Hepatocyte (in vitro differentiated cells): ENCODE data around the gene UQCR10. TPM values are rescaled to one million over a fixed set of nuclear protein-coding genes. Genes with fewer than 3 reads are reported as not detected.
A peak's percentile ranks its signal among the peaks of the same experiment; 100 is the strongest.

Experiments
- DNase-seq: peaks from one replicate; pipeline ENCODE4 v3.0.0-alpha.2; 2016; ENCODE audit warnings: low spot score
- H2AFZ ChIP-seq: fragments of 200-600 bp; sonication (generic); 2 replicates; pipeline ENCODE4 v1.6.0; 2016; ENCODE audit warnings: antibody characterized with exemption, mild to moderate bottlenecking
- H3K27ac ChIP-seq: fragments of 200-600 bp; sonication (generic); 2 replicates; pipeline ENCODE4 v1.5.1; 2016; ENCODE audit warnings: mild to moderate bottlenecking
- H3K27me3 ChIP-seq: fragments of 200-600 bp; sonication (generic); 2 replicates; pipeline ENCODE4 v1.6.1; 2016
- H3K36me3 ChIP-seq: fragments of 200-600 bp; sonication (generic); replicated peaks from 2 replicates; pipeline ENCODE4 v1.5.1; 2016; ENCODE audit warnings: low read depth; ENCODE audit not compliant: insufficient read depth
- H3K4me1 ChIP-seq: fragments of 200-600 bp; sonication (generic); 2 replicates; pipeline ENCODE4 v1.5.1; 2016; ENCODE audit warnings: mild to moderate bottlenecking, moderate library complexity; ENCODE audit not compliant: insufficient read depth
- H3K4me2 ChIP-seq: fragments of 200-600 bp; sonication (generic); 2 replicates; pipeline ENCODE4 v1.6.0; 2016
- H3K4me3 ChIP-seq: fragments of 200-600 bp; sonication (generic); 2 replicates; pipeline ENCODE4 v1.5.1; 2016; ENCODE audit warnings: mild to moderate bottlenecking
- H3K79me2 ChIP-seq: fragments of 200-600 bp; sonication (generic); 2 replicates; pipeline ENCODE4 v1.6.0; 2017; ENCODE audit warnings: mild to moderate bottlenecking
- H3K9me2 ChIP-seq: fragments of 200-600 bp; sonication (generic); replicated peaks from 2 replicates; pipeline ENCODE4 v1.6.0; 2017; ENCODE audit warnings: mild to moderate bottlenecking; ENCODE audit not compliant: insufficient read depth
- H3K9me3 ChIP-seq: fragments of 200-600 bp; sonication (generic); 2 replicates; pipeline ENCODE4 v1.5.1; 2016; ENCODE audit warnings: low read depth, mild to moderate bottlenecking
- H4K20me1 ChIP-seq: fragments of 200-600 bp; sonication (generic); 2 replicates; pipeline ENCODE4 v1.6.0; 2016; ENCODE audit warnings: mild to moderate bottlenecking; ENCODE audit not compliant: insufficient read depth, poor library complexity, severe bottlenecking
- EZH2 ChIP-seq: fragments of 200-600 bp; sonication (generic); IDR thresholded peaks from 2 replicates; pipeline ENCODE4 v1.6.1; 2016; ENCODE audit warnings: antibody characterized with exemption, mild to moderate bottlenecking, borderline replicate concordance
- EZH2phosphoT487 ChIP-seq: fragments of 200-600 bp; sonication (generic); IDR thresholded peaks from one replicate; pipeline ENCODE4 v1.6.1; 2018; ENCODE audit warnings: antibody characterized with exemption, mild to moderate bottlenecking, low read depth, moderate library complexity; ENCODE audit not compliant: unreplicated experiment, severe bottlenecking
- WGBS: methylation state at CpG from one replicate; pipeline ENCODE4 v1.1.6; 2016; ENCODE audit warnings: low lambda C conversion rate; ENCODE audit errors: missing lambda C conversion rate; 5-methylcytosine and 5-hydroxymethylcytosine counted together
- polyA plus RNA-seq: library from polyadenylated mRNA; unstranded; fragments of >200 nt; fragmentation: Nextera tagmentation; extraction: Ambion mirVana; gene quantifications from 2 replicates; pipeline ENCODE4 v1.2.1, GENCODE V29; 2016
- total RNA-seq: library from RNA; depleted of rRNA; stranded (reverse); fragments of >200 nt; gene quantifications from 2 replicates; pipeline ENCODE4 v1.2.3, GENCODE V29; 2014
- TF ChIP-seq, protein P1 (sequence below): fragments of 200-600 bp; sonication (generic); IDR thresholded peaks from 2 replicates; pipeline ENCODE4 v1.5.1; 2016; ENCODE audit warnings: antibody characterized with exemption, mild to moderate bottlenecking; ENCODE audit not compliant: poor library complexity

The UQCR10 gene
- total and polyA plus RNA-seq, 2 experiments from 2014 or later = 122 to 414 TPM

DNA sequence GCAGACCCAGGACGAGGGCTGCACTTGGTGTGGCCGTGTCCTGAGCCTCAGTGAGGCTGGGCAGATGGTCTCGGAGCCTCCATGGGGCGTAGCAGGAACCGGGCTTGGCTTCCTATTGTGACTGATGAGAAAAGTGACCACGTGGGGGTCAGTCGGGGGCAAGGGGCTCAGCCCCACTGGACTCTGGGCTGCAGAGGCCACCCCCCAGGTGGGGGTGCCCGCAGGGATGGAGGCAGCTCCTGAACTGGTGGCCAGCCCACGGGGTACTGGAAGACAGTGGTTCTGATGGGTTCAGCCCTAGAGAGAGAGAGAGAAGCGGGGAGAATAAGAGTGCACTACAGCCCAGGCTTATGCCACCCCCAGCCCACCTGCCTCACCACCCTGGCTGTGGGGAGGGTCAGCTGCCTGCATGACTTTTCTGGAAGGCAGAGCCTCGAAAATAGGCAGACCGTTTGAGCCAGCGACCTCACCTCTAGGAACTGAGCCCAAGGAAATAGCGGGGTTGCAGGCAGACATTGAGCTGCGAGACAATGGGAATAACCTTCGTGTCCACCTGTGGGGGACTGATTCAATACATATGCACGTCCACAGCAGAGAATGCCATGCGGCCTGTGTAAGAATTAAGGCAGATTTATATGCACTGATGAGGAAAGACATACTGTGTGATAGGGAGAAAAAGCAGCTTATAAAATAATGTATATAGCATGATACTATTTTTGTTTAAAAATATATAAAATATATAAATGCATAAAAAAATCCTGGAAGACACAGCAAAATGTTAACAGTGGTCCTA, 35.9 kb upstream of the UQCR10 start:
- Histone ChIP-seq H3K4me3 (no peak overlapping the region), H3K4me2 (no peak overlapping the region), H2AFZ (no peak overlapping the region), H3K27me3 (no peaks in the 10 kb centered on the region), H3K9me2 (no peaks in the 10 kb centered on the region), H3K9me3 (no peaks in the 10 kb centered on the region), H3K27ac (no peak overlapping the region), H3K4me1 (no peaks in the 10 kb centered on the region), H3K36me3 (no peaks in the 10 kb centered on the region), H3K79me2 (no peaks in the 10 kb centered on the region), H4K20me1 (no peaks in the 10 kb centered on the region)
- TF ChIP-seq EZH2 (no peak), EZH2phosphoT487 (no peak)
- TF ChIP-seq, protein P1, sequence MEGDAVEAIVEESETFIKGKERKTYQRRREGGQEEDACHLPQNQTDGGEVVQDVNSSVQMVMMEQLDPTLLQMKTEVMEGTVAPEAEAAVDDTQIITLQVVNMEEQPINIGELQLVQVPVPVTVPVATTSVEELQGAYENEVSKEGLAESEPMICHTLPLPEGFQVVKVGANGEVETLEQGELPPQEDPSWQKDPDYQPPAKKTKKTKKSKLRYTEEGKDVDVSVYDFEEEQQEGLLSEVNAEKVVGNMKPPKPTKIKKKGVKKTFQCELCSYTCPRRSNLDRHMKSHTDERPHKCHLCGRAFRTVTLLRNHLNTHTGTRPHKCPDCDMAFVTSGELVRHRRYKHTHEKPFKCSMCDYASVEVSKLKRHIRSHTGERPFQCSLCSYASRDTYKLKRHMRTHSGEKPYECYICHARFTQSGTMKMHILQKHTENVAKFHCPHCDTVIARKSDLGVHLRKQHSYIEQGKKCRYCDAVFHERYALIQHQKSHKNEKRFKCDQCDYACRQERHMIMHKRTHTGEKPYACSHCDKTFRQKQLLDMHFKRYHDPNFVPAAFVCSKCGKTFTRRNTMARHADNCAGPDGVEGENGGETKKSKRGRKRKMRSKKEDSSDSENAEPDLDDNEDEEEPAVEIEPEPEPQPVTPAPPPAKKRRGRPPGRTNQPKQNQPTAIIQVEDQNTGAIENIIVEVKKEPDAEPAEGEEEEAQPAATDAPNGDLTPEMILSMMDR = no peak
- 90% methylated on average over 18 of the region's 18 CpGs for WGBS
- no peak for DNase-seq

DNA sequence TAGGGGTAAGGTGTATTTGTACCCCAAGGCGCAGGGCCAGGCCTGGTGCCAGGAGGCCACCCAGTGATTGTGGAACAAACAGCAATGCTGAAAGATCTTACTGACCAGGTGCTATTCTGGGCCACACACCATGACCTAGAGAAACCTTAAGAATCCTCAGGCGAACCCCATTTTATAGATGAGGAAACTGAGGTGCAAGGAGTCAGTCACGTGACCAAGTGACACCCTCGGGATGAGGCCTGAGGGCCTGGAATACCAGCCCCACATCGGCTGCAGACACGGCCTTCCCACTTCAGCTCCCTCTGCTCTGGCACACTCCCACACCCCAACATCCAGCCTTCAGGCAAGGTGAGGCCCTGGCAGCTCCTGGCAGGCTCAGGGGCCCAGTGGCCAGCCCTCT, 34.3 kb upstream of the UQCR10 start:
- no peaks in the 10 kb centered on the region for H4K20me1 ChIP-seq
- no peaks in the 10 kb centered on the region for H3K27me3 ChIP-seq
- H3K27ac ChIP-seq = no peak overlapping the region
- no peaks in the 10 kb centered on the region for H3K4me1 ChIP-seq
- no peaks in the 10 kb centered on the region for H3K36me3 ChIP-seq
- H3K9me2 ChIP-seq = no peaks in the 10 kb centered on the region
- DNase-seq = no peak
- WGBS = 93% methylated on average over 6 of the region's 6 CpGs
- no peaks in the 10 kb centered on the region for H3K79me2 ChIP-seq
- TF ChIP-seq EZH2 = no peak
- TF ChIP-seq, protein P1 = no peak
- TF ChIP-seq EZH2phosphoT487 = no peak
- no peaks in the 10 kb centered on the region for H3K9me3 ChIP-seq
- no peak overlapping the region for H2AFZ ChIP-seq
- H3K4me3 ChIP-seq = no peak overlapping the region
- no peak overlapping the region for H3K4me2 ChIP-seq

DNA sequence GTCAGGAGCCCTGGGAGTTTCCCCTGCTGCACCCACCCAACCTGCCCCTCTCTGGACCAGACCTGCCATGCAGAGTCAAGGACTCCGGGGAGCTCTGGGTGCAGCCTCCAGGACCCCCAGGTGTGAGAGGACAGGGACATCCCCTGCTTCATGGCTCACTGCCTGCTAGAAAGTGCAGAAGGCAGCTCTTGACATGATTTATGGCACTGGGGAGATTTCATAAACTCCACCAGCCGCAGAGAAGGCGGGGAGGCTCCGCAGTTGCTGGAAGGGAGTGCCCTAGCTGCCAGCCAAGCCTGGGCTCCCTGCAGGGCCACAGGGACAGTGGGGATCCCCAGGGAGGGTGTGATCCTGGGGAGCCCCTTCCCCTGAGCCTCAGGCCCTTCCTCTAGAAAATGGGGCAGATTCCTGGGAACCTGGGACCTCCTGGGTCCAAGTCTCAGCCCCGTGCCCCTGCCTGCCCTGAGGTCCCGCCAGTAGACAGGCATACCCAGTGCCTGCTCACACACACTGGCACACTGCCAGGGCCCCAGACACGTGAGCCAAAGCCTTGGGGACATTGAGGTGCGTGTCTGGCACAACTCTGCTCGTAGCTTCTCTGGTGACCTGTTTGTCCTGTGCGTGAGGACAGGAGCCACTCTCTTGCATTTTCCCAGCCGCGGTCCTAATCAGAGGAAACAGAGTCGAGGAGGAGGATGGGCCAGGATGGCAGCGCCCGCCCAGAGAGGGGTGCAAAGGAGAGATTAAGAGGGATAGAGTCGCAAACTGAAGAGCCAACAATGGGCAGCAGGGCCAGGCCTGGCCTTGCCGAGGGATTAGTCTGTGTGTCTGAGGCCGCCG, 33.6 kb upstream of the UQCR10 start:
- Histone ChIP-seq H3K36me3 (no peaks in the 10 kb centered on the region), H2AFZ (no peak overlapping the region), H3K4me2 (no peak overlapping the region), H3K27ac (no peak overlapping the region), H4K20me1 (no peaks in the 10 kb centered on the region), H3K4me3 (no peak overlapping the region), H3K9me3 (no peaks in the 10 kb centered on the region), H3K27me3 (no peaks in the 10 kb centered on the region), H3K4me1 (no peaks in the 10 kb centered on the region), H3K9me2 (no peaks in the 10 kb centered on the region), H3K79me2 (no peaks in the 10 kb centered on the region)
- 75% methylated on average over 19 of the region's 19 CpGs for WGBS
- TF ChIP-seq, protein P1 = no peak
- no peak for TF ChIP-seq EZH2
- TF ChIP-seq EZH2phosphoT487 = no peak
- peak; percentile 41 for DNase-seq
